Adrenal gland (tissue), 12 donors: ENCODE results near the gene BRD1. TPM values are rescaled to one million over a fixed set of nuclear protein-coding genes. Genes with fewer than 3 reads are reported as not detected.

Experiments used
- DNase-seq, 7 donors: peaks; one replicate each; pipeline ENCODE4 v3.0.0-alpha.2; 2019 to 2020
- H3K27ac ChIP-seq, 5 donors: fragments of 200-600 bp; sonication (generic) in 4 of 5; 1 replicate in 3 of 5; 2 replicates in 2 of 5; pipeline versions ENCODE4 v1.5.1 to v1.8.0; 2016 to 2020; ENCODE audit warnings: mild to moderate bottlenecking in 1 of 5
- H3K27me3 ChIP-seq: fragments of 200-600 bp; 2 replicates; pipeline ENCODE4 v1.8.0; 2021
- H3K36me3 ChIP-seq, 2 donors: fragments of 200-600 bp; replicated peaks in 1 of 2; 1 replicate in 1 of 2; 2 replicates in 1 of 2; pipeline versions ENCODE4 v1.5.1 to v1.8.0; 2018 to 2022
- H3K4me1 ChIP-seq, 2 donors: fragments of 200-600 bp; replicated peaks in 1 of 2; 1 replicate in 1 of 2; 2 replicates in 1 of 2; pipeline versions ENCODE4 v1.5.1 to v1.8.0; 2018 to 2021
- H3K4me3 ChIP-seq, 4 donors: fragments of 200-600 bp; sonication (generic) in 3 of 4; one replicate each; pipeline ENCODE4 v1.5.1; 2016 to 2018
- H3K9me3 ChIP-seq, 3 donors: fragments of 200-600 bp; sonication (generic) in 1 of 3; replicated peaks in 1 of 3; 1 replicate in 2 of 3; 2 replicates in 1 of 3; pipeline versions ENCODE4 v1.5.1 to v1.8.0; 2016 to 2021
- POLR2A ChIP-seq, 2 donors: fragments of 450-650 bp; IDR thresholded peaks; one replicate each; pipeline ENCODE4 v1.6.1; 2017; ENCODE audit warnings: antibody characterized with exemption in 2 of 2, mild to moderate bottlenecking in 2 of 2, moderate library complexity in 1 of 2
- WGBS, 4 donors: extraction: QIAGEN DNeasy Blood & Tissue Kit in 2 of 4; methylation state at CpG; one replicate each; pipeline versions ENCODE4 v1.1.5 to v1.1.7; 2013 to 2017; 5-methylcytosine and 5-hydroxymethylcytosine counted together
- intact Hi-C, 2 donors: fragments of 100-400 bp; cut with DNase I; formaldehyde crosslinking; loops; one replicate each; pipeline versions ENCODE4 v1.14.1 to v1.15.0; 2022 to 2023
- polyA plus RNA-seq, 3 donors: library from polyadenylated mRNA; stranded (reverse); fragments of 200-250 nt in 2 of 3; fragments of 350-450 nt in 1 of 3; fragmentation: Illumina TruSeq in 1 of 3; extraction: RNeasy Lipid Tissue Mini Kit (QIAGEN cat#74804) in 1 of 3; gene quantifications; one replicate each; pipeline ENCODE4 v1.2.3, GENCODE V29; 2013 to 2014
- total RNA-seq, 9 donors: library from RNA; depleted of rRNA in 4 of 9; stranded (reverse); fragments of >200 nt in 4 of 9; fragments of 120-200 nt in 1 of 9; fragmentation: NEBNext Ultra II Directional in 1 of 9; extraction: Animal tissue kit (Norgen Biotek cat#: 25700) in 1 of 9; gene quantifications; one replicate each; pipeline versions ENCODE4 v1.1.0 to v1.2.4, GENCODE V29; 2013 to 2023
- TF ChIP-seq, protein P1 (sequence below), 6 experiments: fragments of 450-650 bp in 4 of 6; fragments of 200-600 bp in 2 of 6; sonication (generic) in 1 of 6; IDR thresholded peaks; 1 replicate in 5 of 6; 2 replicates in 1 of 6; pipeline versions ENCODE4 v1.5.1 to v1.8.0; 2016 to 2021; ENCODE audit warnings: antibody characterized with exemption in 6 of 6, mild to moderate bottlenecking in 2 of 6, moderate library complexity in 1 of 6
- donor health status: healthy with polysubstance abuse.
- donor health status: Bipolar disorder and iron deficiency.
- donor health status: DM: yes; HTN: yes; CAD: no.
- donor health status: DM: no; HTN: no; CAD: no.
- donor health status: DM: no; HTN: no; CAD: no.
- donor health status: DM: yes; HTN: yes; CAD: no.

The BRD1 gene
- total and polyA plus RNA-seq, 12 donors: 9.4 to 62.4 (median 26.6) TPM

DNA sequence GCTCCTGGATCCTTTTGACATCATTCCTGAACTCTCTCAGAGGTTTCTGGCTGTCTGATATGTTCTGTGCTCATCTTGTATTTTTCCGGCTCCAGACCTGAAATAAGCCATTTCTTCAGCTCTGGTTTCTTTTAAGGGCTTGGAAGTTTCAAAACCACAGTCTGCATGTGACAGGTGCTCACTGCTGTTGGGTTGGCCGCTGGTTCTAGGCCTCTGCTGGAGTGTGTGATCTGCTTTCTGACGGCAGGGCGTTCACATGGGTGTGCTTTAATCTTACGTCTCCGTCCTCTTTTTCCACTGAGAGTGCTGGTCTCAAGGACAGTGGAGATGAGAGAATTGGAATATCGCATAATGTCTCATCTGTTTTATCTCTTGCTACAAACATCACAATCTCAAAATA is 36.3 kb upstream of the BRD1 start:
- H3K9me3 ChIP-seq: peaks cover 0 to 15% (median 0%) of the 10 kb centered on the region in 3 donors
- no peak overlapping the region for H3K4me3 ChIP-seq
- no peak overlapping the region for H3K27ac ChIP-seq
- no peak for DNase-seq
- H3K36me3 ChIP-seq: no peaks in the 10 kb centered on the region
- H3K27me3 ChIP-seq: no peaks in the 10 kb centered on the region
- WGBS, 4 donors: 58 to 73% (median 65%) methylated on average over 6 to 7 of the region's 7 CpGs
- no peaks in the 10 kb centered on the region for H3K4me1 ChIP-seq
- TF ChIP-seq POLR2A (IDR thresholded peaks at IDR 0.05): no peak
- TF ChIP-seq, protein P1, sequence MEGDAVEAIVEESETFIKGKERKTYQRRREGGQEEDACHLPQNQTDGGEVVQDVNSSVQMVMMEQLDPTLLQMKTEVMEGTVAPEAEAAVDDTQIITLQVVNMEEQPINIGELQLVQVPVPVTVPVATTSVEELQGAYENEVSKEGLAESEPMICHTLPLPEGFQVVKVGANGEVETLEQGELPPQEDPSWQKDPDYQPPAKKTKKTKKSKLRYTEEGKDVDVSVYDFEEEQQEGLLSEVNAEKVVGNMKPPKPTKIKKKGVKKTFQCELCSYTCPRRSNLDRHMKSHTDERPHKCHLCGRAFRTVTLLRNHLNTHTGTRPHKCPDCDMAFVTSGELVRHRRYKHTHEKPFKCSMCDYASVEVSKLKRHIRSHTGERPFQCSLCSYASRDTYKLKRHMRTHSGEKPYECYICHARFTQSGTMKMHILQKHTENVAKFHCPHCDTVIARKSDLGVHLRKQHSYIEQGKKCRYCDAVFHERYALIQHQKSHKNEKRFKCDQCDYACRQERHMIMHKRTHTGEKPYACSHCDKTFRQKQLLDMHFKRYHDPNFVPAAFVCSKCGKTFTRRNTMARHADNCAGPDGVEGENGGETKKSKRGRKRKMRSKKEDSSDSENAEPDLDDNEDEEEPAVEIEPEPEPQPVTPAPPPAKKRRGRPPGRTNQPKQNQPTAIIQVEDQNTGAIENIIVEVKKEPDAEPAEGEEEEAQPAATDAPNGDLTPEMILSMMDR (IDR thresholded peaks at IDR 0.05): no peak
- intact Hi-C loops: no loop called here

DNA sequence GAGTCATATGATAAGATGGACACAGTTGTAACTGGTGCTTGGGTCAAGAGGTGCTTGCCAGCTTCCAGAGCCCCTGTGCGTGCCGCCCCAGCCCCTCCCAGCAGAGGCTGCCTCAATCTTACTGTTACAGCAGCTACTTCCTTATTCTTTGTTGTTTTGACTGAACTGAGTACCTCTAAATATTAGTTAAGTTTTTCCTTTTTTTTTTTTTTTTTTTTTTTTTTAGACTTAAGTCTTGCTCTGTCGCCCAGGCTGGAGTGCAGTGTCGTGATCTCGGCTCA is 34.8 kb upstream of the BRD1 start:
- 77 to 89% (median 84%) methylated on average over 5 of the region's 5 CpGs for WGBS, 4 donors
- TF ChIP-seq, protein P1 (IDR thresholded peaks at IDR 0.05): no peak
- TF ChIP-seq POLR2A (IDR thresholded peaks at IDR 0.05): no peak
- peak in 1 of 7 donors; percentile 8 for DNase-seq
- H3K36me3 ChIP-seq: no peaks in the 10 kb centered on the region
- intact Hi-C loops: no loop called here
- H3K4me1 ChIP-seq: no peaks in the 10 kb centered on the region
- H3K4me3 ChIP-seq: no peak overlapping the region
- peaks cover 0 to 15% (median 0%) of the 10 kb centered on the region in 3 donors for H3K9me3 ChIP-seq
- H3K27ac ChIP-seq: no peak overlapping the region
- no peaks in the 10 kb centered on the region for H3K27me3 ChIP-seq

DNA sequence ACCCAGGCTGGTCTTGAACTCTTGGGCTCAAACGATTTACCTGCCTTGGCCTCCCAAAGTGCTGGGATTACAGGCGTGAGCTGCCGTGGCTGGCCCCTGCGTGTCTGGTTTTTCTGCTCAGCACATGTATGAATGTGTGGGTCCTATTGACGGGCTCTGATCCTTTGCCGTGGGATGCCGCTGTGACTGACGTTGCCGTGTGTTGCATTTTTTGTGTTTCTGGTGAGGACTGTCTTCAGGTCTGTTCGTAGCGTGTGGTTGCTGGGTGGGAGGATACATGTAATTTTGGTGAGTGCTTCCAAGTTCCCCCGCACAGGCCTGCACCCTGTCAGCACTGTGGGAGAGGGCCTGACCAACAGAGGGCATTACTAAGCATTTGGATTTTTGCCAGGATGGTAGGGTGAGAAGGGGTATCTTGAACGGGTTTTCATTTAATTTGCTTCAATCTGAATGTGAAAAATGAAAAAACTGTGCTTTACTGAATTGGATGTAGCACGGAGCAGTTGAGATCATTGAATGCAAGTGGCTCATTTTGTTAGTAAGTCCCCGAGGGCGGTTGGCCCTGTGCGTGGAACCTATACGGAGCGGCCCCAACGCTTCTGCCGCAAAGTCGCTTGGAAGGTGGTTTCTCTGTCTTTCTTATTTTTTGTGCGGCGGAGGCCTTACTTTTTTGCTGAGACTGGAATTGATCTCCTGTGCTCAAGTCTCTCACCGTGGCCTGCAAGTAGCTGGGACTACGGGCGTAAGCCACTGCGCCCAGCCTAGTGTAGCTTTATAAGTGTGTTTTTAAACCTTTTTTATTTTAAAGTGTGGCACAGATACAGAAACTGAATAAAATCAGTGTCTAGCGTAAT is 34.2 kb upstream of the BRD1 start:
- intact Hi-C loops: no loop called here
- Histone ChIP-seq H3K4me3 (no peak overlapping the region), H3K36me3 (no peaks in the 10 kb centered on the region), H3K27me3 (no peaks in the 10 kb centered on the region), H3K27ac (no peak overlapping the region), H3K9me3 (peaks cover 0 to 15% (median 0%) of the 10 kb centered on the region in 3 donors), H3K4me1 (peaks cover 0 to 3% of the 10 kb centered on the region in 2 donors)
- WGBS, 4 donors: 90 to 94% (median 93%) methylated on average over 22 to 29 of the region's 29 CpGs
- no peak for DNase-seq
- no peak for TF ChIP-seq POLR2A (IDR thresholded peaks at IDR 0.05)
- TF ChIP-seq, protein P1 (IDR thresholded peaks at IDR 0.05): no peak

DNA sequence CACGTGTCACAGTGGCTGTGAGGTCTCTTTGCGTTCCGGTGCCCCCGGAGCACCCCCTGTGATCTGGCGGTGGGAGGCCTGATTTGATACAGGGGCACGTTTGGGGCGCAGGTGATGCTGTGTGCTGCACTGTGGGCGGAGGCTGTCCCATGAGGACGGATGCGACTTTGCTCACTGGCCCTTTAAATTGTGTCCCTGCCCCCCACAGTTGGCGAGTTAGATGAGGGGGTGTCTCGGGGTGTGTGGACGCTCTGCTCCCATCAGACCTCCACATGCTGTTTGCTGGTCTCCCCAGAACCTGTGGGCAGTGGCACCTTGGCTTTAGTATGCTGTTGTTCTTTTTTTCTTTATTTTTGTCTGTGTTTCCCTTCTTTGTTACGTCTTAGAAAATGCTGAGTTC is 31.2 kb upstream of the BRD1 start:
- Histone ChIP-seq H3K27me3 (no peaks in the 10 kb centered on the region), H3K27ac (no peak overlapping the region), H3K9me3 (no peaks in the 10 kb centered on the region), H3K4me1 (peaks cover 10 to 20% of the 10 kb centered on the region in 2 donors), H3K4me3 (no peak overlapping the region), H3K36me3 (no peaks in the 10 kb centered on the region)
- DNase-seq: no peak
- WGBS, 4 donors: 87 to 97% (median 91%) methylated on average over 10 to 14 of the region's 14 CpGs
- TF ChIP-seq, protein P1 (IDR thresholded peaks at IDR 0.05): no peak
- no peak for TF ChIP-seq POLR2A (IDR thresholded peaks at IDR 0.05)
- intact Hi-C loops: loop anchor here (10.0 kb wide), 1 partner anchor 56 kb away; the partner anchor contains the start of genes ALG12 (in 2 of the 2) and CRELD2 (in 2 of the 2)
